ENCODE data around the gene KIF25.
"Not testable (repeated sequence)": the region's sequence is repeated elsewhere in the genome, so short reads cannot be mapped to it uniquely, and the experiment has no call there.

KIF25 gene

GRCh38 chr6:167995731-167996151 lies 1.7 kb upstream of the KIF25 start:
- no peak for DNase-seq (ENCODE audit: low spot score)

GRCh38 chr6:167996424-167997199 lies 859 bp upstream of the KIF25 start:
- DNase-seq (ENCODE audit: low spot score): no peak

- DNase-seq (ENCODE audit: low spot score): peak; percentile 54
These were observed 744 bp downstream of the KIF25 start for GRCh38 chr6:167998215-167998614.

GRCh38 chr6:168000198-168001028 lies 2.9 kb downstream of the KIF25 start:
- DNase-seq (ENCODE audit: low spot score): no peak

- no peak for DNase-seq (ENCODE audit: low spot score)
These were observed 3.5 kb downstream of the KIF25 start for GRCh38 chr6:168001029-168001332.

GRCh38 chr6:168001514-168001913 lies 4.0 kb downstream of the KIF25 start:
- not testable (repeated sequence) for DNase-seq (ENCODE audit: low spot score)

- DNase-seq (ENCODE audit: low spot score): no peak
These were observed 5.3 kb downstream of the KIF25 start for GRCh38 chr6:168002804-168003203.

GRCh38 chr6:168004023-168004422 lies 6.6 kb downstream of the KIF25 start:
- no peak for DNase-seq (ENCODE audit: low spot score)

GRCh38 chr6:168004945-168005344 lies 7.5 kb downstream of the KIF25 start:
- DNase-seq (ENCODE audit: low spot score): no peak

GRCh38 chr6:168005796-168006195 lies 8.3 kb downstream of the KIF25 start:
- DNase-seq (ENCODE audit: low spot score): no peak

GRCh38 chr6:168007592-168008338 lies 10.3 kb downstream of the KIF25 start:
- DNase-seq (ENCODE audit: low spot score): peak; percentile 99

- no peak for DNase-seq (ENCODE audit: low spot score)
These were observed 11.9 kb downstream of the KIF25 start for GRCh38 chr6:168009331-168009730.

- DNase-seq (ENCODE audit: low spot score): no peak
These were observed 13.8 kb downstream of the KIF25 start for GRCh38 chr6:168011291-168011690.

GRCh38 chr6:168012431-168013249 lies 15.2 kb downstream of the KIF25 start:
- no peak for DNase-seq (ENCODE audit: low spot score)

GRCh38 chr6:168013250-168013915 lies 15.9 kb downstream of the KIF25 start:
- DNase-seq (ENCODE audit: low spot score): no peak

GRCh38 chr6:168014428-168014827 lies 17.0 kb downstream of the KIF25 start:
- no peak for DNase-seq (ENCODE audit: low spot score)

- no peak for DNase-seq (ENCODE audit: low spot score)
These were observed 17.5 kb downstream of the KIF25 start for GRCh38 chr6:168015009-168015408.

- DNase-seq (ENCODE audit: low spot score): no peak
These were observed 18.2 kb downstream of the KIF25 start for GRCh38 chr6:168015482-168016175.

- DNase-seq (ENCODE audit: low spot score): no peak
These were observed 18.7 kb downstream of the KIF25 start for GRCh38 chr6:168016176-168016620.

- DNase-seq (ENCODE audit: low spot score): no peak
These were observed 19.5 kb downstream of the KIF25 start for GRCh38 chr6:168016721-168017525.
